BLaER1 treated with 17β-estradiol and CSF1 and Interleukin-3, amounts not matched to agents 10 nM and 100 nM (cell line): ENCODE measurements around the gene U2AF1.
"Not testable (repeated sequence)": the region's sequence is repeated elsewhere in the genome, so short reads cannot be mapped to it uniquely, and the experiment has no call there.

ENCODE experiments used
- H3K27ac ChIP-seq, 11 experiments: shearing (Covaris generic); formaldehyde crosslinking; 2 replicates each; pipeline ENCODE4 v1.8.1; 2022
- H3K27me3 ChIP-seq, 11 experiments: shearing (Covaris generic); formaldehyde crosslinking; 2 replicates each; pipeline ENCODE4 v1.8.1; 2022
- H3K36me3 ChIP-seq, 11 experiments: shearing (Covaris generic); formaldehyde crosslinking; 2 replicates each; pipeline ENCODE4 v1.8.1; 2022
- H3K4me1 ChIP-seq, 10 experiments: shearing (Covaris generic); formaldehyde crosslinking; 2 replicates each; pipeline ENCODE4 v1.8.1; 2022
- H3K4me2 ChIP-seq, 11 experiments: shearing (Covaris generic); formaldehyde crosslinking; 2 replicates each; pipeline ENCODE4 v1.8.1; 2022
- H3K4me3 ChIP-seq, 10 experiments: shearing (Covaris generic); formaldehyde crosslinking; 2 replicates each; pipeline ENCODE4 v1.8.1; 2022
- H3K9ac ChIP-seq, 11 experiments: shearing (Covaris generic); formaldehyde crosslinking; 2 replicates each; pipeline ENCODE4 v1.8.1; 2022
- H3K9me3 ChIP-seq, 11 experiments: shearing (Covaris generic); formaldehyde crosslinking; replicated peaks in 1 of 11; 2 replicates each; pipeline ENCODE4 v1.8.1; 2022
- H4K20me1 ChIP-seq, 11 experiments: shearing (Covaris generic); formaldehyde crosslinking; 2 replicates each; pipeline ENCODE4 v1.8.1; 2022

The U2AF1 gene

GRCh38 chr21:43068065-43068464 lies 39.3 kb downstream of the U2AF1 start:
- H3K4me3 ChIP-seq, H4K20me1 ChIP-seq: not testable (repeated sequence)

GRCh38 chr21:43066690-43067089 lies 40.7 kb downstream of the U2AF1 start:
- H4K20me1 ChIP-seq, H3K9me3 ChIP-seq, H3K27me3 ChIP-seq, H3K27ac ChIP-seq, H3K36me3 ChIP-seq, H3K9ac ChIP-seq, H3K4me3 ChIP-seq, H3K4me2 ChIP-seq, H3K4me1 ChIP-seq: not testable (repeated sequence)

More at GRCh38 chr21:43068065-43068464, 39.3 kb downstream of the U2AF1 start:
- not testable (repeated sequence) for H3K27me3 ChIP-seq, H3K9ac ChIP-seq, H3K27ac ChIP-seq, H3K4me2 ChIP-seq, H3K9me3 ChIP-seq, H3K36me3 ChIP-seq, H3K4me1 ChIP-seq

- H4K20me1 ChIP-seq, H3K4me3 ChIP-seq, H3K9me3 ChIP-seq, H3K4me2 ChIP-seq, H3K36me3 ChIP-seq, H3K27me3 ChIP-seq, H3K27ac ChIP-seq, H3K9ac ChIP-seq, H3K4me1 ChIP-seq: not testable (repeated sequence)
Observed at GRCh38 chr21:43065991-43066390, 41.4 kb downstream of the U2AF1 start.

GRCh38 chr21:43064265-43064917 lies 43.0 kb downstream of the U2AF1 start:
- not testable (repeated sequence) for H3K27ac ChIP-seq, H3K27me3 ChIP-seq, H3K36me3 ChIP-seq, H4K20me1 ChIP-seq, H3K9me3 ChIP-seq, H3K4me1 ChIP-seq, H3K4me2 ChIP-seq, H3K9ac ChIP-seq, H3K4me3 ChIP-seq

DNA sequence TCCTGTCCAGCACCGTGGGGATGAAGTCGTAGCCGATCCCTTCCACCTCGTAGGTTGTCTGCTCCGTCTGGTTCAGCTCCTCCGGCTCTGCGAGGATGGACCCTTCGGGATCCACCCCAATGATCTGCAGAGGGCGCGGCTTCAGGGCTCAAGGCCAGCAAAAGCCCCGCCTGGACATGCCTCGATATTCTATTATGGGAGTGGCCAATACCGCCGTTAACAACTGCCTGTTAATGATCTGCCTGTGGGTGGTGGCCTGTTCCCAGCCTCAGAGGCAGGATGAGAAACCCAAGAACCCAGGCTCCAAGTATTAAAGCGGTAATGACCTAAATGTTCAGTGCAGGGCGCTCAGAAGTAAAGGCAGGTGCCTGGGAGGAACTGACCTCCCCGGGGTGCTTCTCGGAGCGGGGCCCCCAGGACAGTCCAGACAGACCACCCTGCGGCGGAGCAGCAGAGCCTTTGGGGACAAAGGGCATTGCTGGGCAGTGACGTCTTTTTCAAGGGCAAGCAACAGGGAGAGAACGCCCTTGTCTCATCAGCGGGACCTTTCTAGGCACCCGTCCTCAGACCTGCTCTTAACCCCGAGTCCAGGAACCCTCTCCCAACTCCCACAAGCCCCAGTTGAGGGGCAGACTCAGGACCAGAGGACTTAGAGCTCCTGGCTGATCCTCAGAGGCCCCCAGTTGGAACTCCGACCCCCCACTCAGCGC lies 44.3 kb downstream of the U2AF1 start:
- not testable (repeated sequence) for H3K4me3 ChIP-seq, H3K9ac ChIP-seq, H3K9me3 ChIP-seq, H3K4me1 ChIP-seq, H4K20me1 ChIP-seq, H3K27me3 ChIP-seq, H3K4me2 ChIP-seq, H3K36me3 ChIP-seq, H3K27ac ChIP-seq

DNA sequence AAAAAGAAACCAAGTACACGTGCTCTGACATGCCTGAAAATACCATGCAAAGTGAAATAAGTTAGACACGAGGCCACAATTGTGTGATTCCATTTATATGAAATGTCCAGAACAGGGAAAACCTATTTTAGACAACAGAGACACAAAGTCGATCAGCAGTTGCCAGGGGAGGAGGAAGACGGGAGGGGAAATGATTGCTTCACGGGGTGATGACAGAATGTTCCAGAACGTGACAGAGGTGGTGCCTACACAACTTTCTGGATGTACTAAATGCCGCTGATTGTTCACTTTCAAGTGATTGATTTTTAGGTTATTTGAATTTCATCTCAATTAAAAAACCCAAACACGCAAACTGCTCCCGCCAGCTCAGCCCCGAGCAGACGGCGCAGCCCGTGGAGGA lies 54.3 kb downstream of the U2AF1 start:
- H3K27ac ChIP-seq, H4K20me1 ChIP-seq, H3K4me1 ChIP-seq, H3K9me3 ChIP-seq, H3K27me3 ChIP-seq, H3K9ac ChIP-seq, H3K4me3 ChIP-seq, H3K4me2 ChIP-seq, H3K36me3 ChIP-seq: not testable (repeated sequence)

DNA sequence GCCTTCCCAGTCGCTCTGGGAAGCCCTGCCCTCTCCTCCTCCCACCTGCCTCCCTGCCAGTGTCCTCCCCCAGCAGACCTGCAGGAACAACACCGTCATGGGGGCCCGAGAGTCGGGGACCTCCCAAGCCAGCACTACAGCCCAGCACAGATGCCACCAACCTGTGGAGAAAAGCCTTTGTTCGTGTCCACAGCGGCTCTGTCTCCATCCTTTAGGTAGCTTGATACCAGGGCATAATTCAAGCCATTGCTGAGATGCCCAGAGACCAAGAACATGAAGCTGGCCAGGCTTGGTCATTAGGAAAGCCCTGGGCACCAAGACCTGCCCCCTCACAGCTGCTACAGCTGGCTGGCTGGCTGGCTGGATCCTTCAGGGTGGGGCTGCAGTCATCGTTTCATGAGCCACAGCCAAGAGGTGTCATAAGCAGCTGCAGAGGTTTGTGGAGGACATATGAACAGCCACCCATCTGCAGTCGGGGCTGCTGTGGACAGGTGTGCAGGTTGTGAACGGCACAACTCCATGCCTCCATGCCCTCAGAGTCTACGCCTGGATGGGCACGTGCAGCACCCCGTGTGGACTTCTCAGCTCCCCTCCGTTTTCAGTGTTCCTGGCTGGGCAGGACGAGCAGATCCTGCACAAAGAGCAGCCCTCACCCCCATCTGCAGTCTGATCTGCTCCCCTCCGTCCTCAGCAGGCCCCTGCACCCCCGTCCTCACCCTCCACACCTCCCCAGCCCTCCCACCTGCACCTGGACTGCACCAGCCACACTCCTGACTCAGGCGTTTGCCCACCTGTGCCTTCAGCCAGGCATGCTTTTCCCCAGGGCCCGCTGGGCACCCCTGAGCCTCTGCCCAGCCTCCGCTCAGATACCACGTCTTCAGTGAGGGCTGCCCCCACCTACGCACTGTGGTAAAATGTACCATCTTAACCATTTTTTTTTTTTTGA lies 61.2 kb downstream of the U2AF1 start:
- not testable (repeated sequence) for H3K27me3 ChIP-seq, H3K4me3 ChIP-seq, H3K36me3 ChIP-seq, H3K9ac ChIP-seq, H3K27ac ChIP-seq, H3K9me3 ChIP-seq, H4K20me1 ChIP-seq
- peak overlapping the region; percentile 38 to 60 (median 52); a peak in 17 of 22 replicates for H3K4me2 ChIP-seq
- H3K4me1 ChIP-seq, result peaks cover 0 to 11% (median 8%) of the 10 kb centered on the region in 10 experiments; a peak in 11 of 20 replicates

DNA sequence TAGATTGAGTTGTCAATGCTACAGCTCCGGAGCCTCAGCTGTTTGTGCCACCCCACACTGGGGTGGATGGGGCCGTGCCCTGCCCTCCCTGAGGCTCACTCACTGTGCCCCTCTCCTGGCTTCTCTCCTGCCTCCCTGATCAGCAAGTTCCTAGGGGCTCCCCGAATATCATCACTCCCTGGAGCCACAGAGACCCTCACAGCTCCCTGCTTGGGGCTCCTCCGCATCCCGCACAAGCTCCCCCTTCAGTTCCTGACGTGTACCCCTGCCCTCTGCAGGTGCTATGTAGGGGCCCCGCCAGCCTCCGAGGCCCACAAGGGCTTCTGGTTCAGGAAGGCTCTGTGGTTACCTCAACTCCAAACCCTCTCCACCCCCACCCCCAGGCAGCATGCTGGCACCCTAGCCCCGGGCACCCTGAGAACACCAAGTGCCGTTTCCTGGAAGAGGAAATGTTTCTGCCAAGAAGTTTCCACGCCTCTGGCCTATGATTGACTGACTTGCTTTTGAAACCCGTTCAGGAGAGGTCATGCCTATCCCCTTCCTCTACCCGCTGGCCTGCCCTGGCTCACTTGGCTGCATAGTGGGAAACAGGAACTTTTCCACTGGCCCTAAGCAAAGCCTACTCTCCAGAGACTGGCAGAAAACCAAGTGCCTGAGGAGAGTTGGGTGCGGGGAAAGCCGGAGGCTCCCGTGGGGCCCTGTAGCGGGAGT lies 62.0 kb downstream of the U2AF1 start:
- Histone ChIP-seq H3K4me1 (peaks cover 0 to 11% (median 8%) of the 10 kb centered on the region in 10 experiments; a peak in 11 of 20 replicates), H3K4me2 (peak overlapping the region in 10 of 11 experiments; percentile 29 to 60 (median 50); a peak in 15 of 22 replicates)
- H4K20me1 ChIP-seq, H3K27me3 ChIP-seq, H3K4me3 ChIP-seq, H3K27ac ChIP-seq, H3K9me3 ChIP-seq, H3K36me3 ChIP-seq, H3K9ac ChIP-seq: not testable (repeated sequence)

GRCh38 chr21:43044547-43044946 lies 62.8 kb downstream of the U2AF1 start:
- not testable (repeated sequence) for H3K9ac ChIP-seq, H3K36me3 ChIP-seq, H3K9me3 ChIP-seq, H3K4me3 ChIP-seq, H3K27ac ChIP-seq, H3K4me2 ChIP-seq, H4K20me1 ChIP-seq, H3K27me3 ChIP-seq
- H3K4me1 ChIP-seq, result peaks cover 0 to 11% (median 8%) of the 10 kb centered on the region in 10 experiments; a peak in 11 of 20 replicates

DNA sequence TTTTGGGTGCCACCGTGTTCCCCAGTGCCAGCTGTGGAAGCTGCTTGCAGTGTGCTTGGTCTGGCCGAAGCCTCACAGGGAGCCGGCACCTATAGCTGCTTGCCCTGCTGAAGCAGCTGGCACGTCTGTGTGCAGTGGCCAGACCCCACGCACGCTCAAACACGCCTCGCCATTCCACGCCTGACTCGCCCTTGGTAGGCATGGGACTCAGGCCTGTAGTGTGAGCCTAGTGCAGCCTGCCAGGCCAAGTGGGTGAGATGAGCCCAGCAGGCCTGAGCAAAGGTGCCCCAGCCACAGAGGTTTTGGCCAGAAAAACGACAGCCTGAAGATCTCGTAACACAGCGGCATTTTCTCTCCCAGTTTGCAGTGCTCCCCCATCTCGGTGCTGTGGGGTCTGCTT lies 64.1 kb downstream of the U2AF1 start:
- not testable (repeated sequence) for H4K20me1 ChIP-seq, H3K9ac ChIP-seq, H3K36me3 ChIP-seq, H3K27ac ChIP-seq, H3K27me3 ChIP-seq, H3K9me3 ChIP-seq, H3K4me2 ChIP-seq, H3K4me3 ChIP-seq
- peaks cover 0 to 11% (median 8%) of the 10 kb centered on the region in 10 experiments; a peak in 11 of 20 replicates for H3K4me1 ChIP-seq
